Fibroblast of villous mesenchyme (primary cell): ENCODE measurements around the gene LPCAT1. TPM values are rescaled to one million over a fixed set of nuclear protein-coding genes. Genes with fewer than 3 reads are reported as not detected.

ENCODE experiments used
- DNase-seq: peaks from one replicate; pipeline ENCODE4 v3.0.0-alpha.2; 2010; ENCODE audit warnings: low read depth
- H3K4me3 ChIP-seq: 2 replicates; pipeline ENCODE4 v1.5.1; 2011; ENCODE audit warnings: low read depth, mild to moderate bottlenecking, low read length
- CTCF ChIP-seq: IDR thresholded peaks from 2 replicates; pipeline ENCODE4 v1.5.1; 2012; ENCODE audit warnings: low read depth, mild to moderate bottlenecking, low read length; ENCODE audit not compliant: insufficient read depth
- total RNA-seq: library from RNA; depleted of rRNA; stranded (reverse); fragments of >200 nt; gene quantifications from 2 replicates; pipeline ENCODE4 v1.2.3, GENCODE V29; 2012

Gene LPCAT1
- total RNA-seq, 1 donor: 57.4 TPM

- no peak overlapping the region for H3K4me3 ChIP-seq
- DNase-seq: no peak
- TF ChIP-seq CTCF: no peak
Measured at GRCh38 chr5:1446602-1447343, 77.0 kb downstream of the LPCAT1 start.

- no peak for DNase-seq
- no peak overlapping the region for H3K4me3 ChIP-seq
- TF ChIP-seq CTCF: no peak
Measured at GRCh38 chr5:1445689-1446601, 77.8 kb downstream of the LPCAT1 start.

GRCh38 chr5:1445313-1445688 is 78.5 kb downstream of the LPCAT1 start, which contains the start of gene SLC6A3:
Gene SLC6A3, minus strand, starts transcription at chr5:1445440. Its CDS starts 2,243 bp downstream, at chr5:1443197.
- peak; percentile 21 for DNase-seq
- H3K4me3 ChIP-seq: no peak within 1 kb of the TSS
- no peak for TF ChIP-seq CTCF

- no peak for TF ChIP-seq CTCF
- DNase-seq: no peak
- no peak overlapping the region for H3K4me3 ChIP-seq
Measured at GRCh38 chr5:1444361-1445189, 79.2 kb downstream of the LPCAT1 start.

GRCh38 chr5:1443991-1444360 is 79.8 kb downstream of the LPCAT1 start:
- no peak for DNase-seq
- H3K4me3 ChIP-seq: no peak overlapping the region
- no peak for TF ChIP-seq CTCF

- no peak overlapping the region for H3K4me3 ChIP-seq
- TF ChIP-seq CTCF: no peak
- DNase-seq: no peak
Measured at GRCh38 chr5:1443171-1443570, 80.6 kb downstream of the LPCAT1 start.
